Tibial nerve (tissue), 4 donors: ENCODE measurements around the gene DNAJC13.
"Not testable (repeated sequence)": the region's sequence is repeated elsewhere in the genome, so short reads cannot be mapped to it uniquely, and the experiment has no call there.

Source experiments
- EP300 ChIP-seq, 2 donors: sonication (generic); formaldehyde crosslinking; IDR thresholded peaks; one replicate each; pipeline ENCODE4 v1.6.1; 2017; ENCODE audit warnings: antibody characterized with exemption in 2 of 2, mild to moderate bottlenecking in 1 of 2
- POLR2A ChIP-seq, 2 donors: fragments of 450-650 bp; IDR thresholded peaks; one replicate each; pipeline ENCODE4 v1.6.1; 2017; ENCODE audit warnings: antibody characterized with exemption in 2 of 2, mild to moderate bottlenecking in 2 of 2, moderate library complexity in 2 of 2
- TF ChIP-seq, protein P1 (sequence below), 5 experiments: fragments of 200-600 bp in 3 of 5; fragments of 450-650 bp in 2 of 5; sonication (generic) in 3 of 5; IDR thresholded peaks; one replicate each; pipeline ENCODE4 v1.5.1; 2016 to 2019; ENCODE audit warnings: antibody characterized with exemption in 5 of 5, mild to moderate bottlenecking in 3 of 5, moderate library complexity in 2 of 5

DNA sequence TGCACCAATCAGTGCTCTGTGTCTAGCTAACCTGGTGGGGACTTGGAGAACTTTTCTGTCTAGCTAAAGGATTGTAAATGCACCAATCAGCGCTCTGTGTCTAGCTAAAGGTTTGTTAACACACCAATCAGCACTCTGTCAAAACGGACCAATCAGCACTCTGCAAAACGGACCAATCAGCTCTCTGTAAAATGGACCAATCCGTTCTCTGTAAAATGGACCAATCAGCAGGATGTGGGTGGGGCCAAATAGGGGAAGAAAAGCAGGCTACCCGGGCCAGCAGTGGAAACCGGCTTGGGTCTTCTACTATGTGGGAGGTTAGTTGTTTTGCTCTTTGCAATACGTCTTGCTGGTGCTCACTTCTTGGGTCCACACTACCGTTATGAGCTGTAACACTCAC is 20.5 kb upstream of the DNAJC13 start:
- TF ChIP-seq, protein P1, sequence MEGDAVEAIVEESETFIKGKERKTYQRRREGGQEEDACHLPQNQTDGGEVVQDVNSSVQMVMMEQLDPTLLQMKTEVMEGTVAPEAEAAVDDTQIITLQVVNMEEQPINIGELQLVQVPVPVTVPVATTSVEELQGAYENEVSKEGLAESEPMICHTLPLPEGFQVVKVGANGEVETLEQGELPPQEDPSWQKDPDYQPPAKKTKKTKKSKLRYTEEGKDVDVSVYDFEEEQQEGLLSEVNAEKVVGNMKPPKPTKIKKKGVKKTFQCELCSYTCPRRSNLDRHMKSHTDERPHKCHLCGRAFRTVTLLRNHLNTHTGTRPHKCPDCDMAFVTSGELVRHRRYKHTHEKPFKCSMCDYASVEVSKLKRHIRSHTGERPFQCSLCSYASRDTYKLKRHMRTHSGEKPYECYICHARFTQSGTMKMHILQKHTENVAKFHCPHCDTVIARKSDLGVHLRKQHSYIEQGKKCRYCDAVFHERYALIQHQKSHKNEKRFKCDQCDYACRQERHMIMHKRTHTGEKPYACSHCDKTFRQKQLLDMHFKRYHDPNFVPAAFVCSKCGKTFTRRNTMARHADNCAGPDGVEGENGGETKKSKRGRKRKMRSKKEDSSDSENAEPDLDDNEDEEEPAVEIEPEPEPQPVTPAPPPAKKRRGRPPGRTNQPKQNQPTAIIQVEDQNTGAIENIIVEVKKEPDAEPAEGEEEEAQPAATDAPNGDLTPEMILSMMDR (IDR thresholded peaks at IDR 0.05), result not testable (repeated sequence)
- TF ChIP-seq POLR2A, EP300 (IDR thresholded peaks at IDR 0.05): not testable (repeated sequence)
